GM21576 (cell line): ENCODE measurements around the gene DENND5B.
"Not testable (repeated sequence)": the region's sequence is repeated elsewhere in the genome, so short reads cannot be mapped to it uniquely, and the experiment has no call there.

Source experiments
- ATAC-seq: cut with Tn5 transposase; IDR thresholded peaks from one replicate; pipeline ENCODE4 v1.9.1; 2021; ENCODE audit warnings: mild to moderate bottlenecking, moderate library complexity; ENCODE audit not compliant: unreplicated experiment

The DENND5B gene

DNA sequence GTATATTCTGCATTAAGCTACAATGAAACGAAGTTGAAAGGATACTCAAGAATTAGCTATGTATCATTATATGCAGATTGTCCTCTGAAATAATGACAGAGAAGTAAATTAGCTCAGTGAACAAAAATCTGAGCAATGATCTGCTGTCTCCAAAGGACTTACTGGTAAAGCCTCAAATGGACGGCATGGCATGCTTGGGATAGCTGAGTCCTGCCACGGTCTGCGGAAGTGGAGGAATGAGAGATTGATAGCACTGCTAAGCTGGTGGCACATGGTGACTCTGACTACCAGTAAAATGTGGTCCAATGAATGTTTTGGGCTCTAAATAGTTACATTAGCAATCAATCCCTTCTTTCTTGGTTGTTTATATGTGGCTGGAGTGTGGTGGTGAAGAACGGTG is 3.7 kb upstream of the DENND5B start:
- ATAC-seq, result no peak

DNA sequence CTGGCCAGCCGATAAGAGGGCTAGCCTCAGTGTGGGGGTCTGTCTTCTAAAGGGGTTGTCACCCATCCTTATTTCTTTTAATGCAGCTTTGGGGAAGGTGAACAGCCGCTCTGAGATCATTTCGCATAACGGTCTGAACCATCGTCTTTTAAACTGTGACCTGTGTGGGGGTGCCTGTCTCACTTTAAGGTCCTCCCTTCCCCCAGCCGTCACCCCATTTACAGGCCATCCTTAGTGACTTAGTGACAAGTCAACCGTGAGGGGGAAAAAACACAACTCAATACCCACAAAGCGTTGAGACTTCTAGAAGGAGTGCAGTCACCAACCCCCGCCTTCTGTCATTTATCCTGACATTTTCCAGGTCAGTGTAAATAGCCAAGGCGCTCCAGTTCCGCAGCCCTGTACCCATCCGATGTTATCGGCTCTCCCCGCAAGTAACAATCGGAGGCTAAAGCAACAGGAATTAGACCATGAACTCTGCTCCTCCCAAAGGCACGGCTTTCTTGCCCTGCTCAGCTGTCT is 505 bp upstream of the DENND5B start:
- peak; percentile 23 for ATAC-seq

- ATAC-seq, result peak; percentile 32
Measured at GRCh38 chr12:31589904-31590641, 863 bp downstream of the DENND5B start.

GRCh38 chr12:31589598-31589903 is 1.4 kb downstream of the DENND5B start:
- ATAC-seq, result peak; percentile 38

- no peak for ATAC-seq
Measured at GRCh38 chr12:31588976-31589375, 2.0 kb downstream of the DENND5B start.

DNA sequence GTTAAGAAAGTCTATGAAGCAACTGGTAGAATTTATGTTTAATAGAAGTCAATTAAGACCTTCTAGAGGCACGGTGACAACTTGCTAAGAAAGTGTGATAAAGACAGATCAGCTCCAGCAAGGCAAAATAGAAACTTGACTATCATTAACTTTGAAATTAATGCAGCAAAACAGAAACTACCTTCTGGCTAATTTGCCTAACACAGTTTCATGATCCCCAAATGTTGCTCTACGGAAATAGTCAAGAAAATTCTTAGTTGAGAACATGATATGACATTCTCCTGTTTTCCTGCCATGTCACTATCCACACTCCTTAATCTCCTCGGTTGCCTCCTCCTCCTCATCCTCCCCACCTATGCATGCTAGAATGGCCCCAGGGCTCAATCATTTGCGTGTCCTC is 4.2 kb downstream of the DENND5B start:
- ATAC-seq, result no peak

DNA sequence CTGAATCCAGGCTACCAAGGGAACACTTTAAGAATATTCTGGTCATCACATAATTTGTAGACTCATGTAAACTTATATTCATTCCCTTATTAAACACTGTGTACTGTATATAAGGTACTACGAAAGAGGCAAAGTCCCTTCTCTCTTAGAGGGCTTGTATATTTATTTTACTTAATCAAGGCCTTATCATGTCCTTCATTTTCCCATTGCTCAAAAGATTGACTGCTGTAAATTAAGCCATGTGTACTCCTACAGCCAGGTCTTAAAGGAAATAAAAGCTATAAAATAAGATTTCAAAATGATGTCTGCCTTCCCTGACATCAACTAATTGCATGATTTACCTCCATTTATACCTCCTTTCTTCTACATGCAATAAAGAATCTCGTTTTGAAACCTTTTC is 5.0 kb downstream of the DENND5B start:
- no peak for ATAC-seq

DNA sequence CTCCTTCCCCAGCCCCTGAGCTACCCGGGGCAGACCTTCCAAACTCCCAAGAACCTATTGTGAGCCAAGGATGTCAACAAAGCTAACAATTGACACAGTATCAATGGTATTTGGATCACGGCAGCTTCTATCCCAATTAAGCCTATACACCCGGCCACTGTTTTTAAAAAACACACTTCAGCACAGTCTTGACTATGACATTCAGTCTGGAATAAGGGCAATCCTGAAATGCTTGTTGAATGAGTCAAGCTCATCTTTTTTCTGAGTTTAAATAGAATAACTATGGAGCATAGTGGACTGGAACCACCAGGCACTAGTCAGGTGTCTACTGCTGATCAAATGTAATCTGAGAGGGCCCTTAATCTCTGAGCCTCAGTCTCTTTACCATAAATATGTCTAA is 5.7 kb downstream of the DENND5B start:
- no peak for ATAC-seq

DNA sequence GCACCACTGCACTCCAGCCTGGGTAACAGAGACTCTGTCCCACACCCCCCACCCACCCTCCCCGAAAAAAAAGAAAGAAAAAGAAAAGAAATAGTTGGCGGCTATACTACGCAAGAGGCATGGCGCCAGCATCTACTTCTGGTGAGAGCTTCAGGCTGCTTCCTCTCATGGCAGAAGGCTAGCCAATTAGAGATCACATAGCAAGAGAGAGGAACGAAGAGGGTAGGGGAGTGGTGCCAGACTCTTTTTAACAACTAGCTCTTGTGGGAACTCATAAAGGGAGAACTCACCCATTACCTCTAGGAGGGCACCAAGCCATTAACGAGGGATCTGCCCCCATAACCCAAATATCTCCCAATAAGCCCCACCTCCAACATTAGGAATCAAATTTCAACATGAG is 6.2 kb downstream of the DENND5B start:
- ATAC-seq, result no peak

DNA sequence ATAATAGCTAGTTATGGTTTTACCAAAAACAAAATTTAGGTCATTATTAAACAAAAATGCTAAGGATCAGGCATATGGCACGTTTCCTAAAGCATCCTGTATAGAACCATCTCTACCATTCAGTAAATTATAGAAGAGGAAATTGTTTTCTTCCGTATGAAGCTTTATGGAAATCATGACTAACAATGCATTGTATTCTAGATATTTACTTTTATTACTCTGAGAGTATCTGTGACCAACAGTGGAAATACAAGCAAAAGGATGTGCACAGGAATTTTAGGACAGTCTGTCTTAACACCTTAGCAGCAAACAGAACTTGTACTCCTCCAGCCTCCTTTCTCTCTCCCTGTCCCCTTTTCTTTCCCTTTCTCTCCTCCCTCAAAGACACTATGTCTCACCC is 7.1 kb downstream of the DENND5B start:
- no peak for ATAC-seq

DNA sequence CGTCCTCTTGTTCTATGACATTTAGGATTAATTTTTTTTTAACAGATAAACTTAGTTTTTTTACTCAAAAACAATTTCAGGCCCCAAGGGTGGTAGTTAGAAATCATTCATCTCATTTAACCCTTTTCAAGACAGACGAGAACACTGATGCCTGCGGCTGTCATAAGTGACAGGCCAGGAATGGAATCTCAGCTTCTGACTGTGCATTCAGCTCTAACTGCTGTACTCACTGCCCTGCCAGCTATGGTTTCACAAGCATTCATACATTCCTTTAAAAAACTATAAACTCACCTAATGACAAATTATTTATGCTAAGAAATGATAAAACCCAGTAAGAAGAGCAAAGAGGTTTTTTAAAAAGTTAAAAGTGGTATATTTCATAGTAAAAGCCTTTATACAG is 8.8 kb downstream of the DENND5B start:
- no peak for ATAC-seq

GRCh38 chr12:31578632-31579031 is 12.3 kb downstream of the DENND5B start:
- no peak for ATAC-seq

DNA sequence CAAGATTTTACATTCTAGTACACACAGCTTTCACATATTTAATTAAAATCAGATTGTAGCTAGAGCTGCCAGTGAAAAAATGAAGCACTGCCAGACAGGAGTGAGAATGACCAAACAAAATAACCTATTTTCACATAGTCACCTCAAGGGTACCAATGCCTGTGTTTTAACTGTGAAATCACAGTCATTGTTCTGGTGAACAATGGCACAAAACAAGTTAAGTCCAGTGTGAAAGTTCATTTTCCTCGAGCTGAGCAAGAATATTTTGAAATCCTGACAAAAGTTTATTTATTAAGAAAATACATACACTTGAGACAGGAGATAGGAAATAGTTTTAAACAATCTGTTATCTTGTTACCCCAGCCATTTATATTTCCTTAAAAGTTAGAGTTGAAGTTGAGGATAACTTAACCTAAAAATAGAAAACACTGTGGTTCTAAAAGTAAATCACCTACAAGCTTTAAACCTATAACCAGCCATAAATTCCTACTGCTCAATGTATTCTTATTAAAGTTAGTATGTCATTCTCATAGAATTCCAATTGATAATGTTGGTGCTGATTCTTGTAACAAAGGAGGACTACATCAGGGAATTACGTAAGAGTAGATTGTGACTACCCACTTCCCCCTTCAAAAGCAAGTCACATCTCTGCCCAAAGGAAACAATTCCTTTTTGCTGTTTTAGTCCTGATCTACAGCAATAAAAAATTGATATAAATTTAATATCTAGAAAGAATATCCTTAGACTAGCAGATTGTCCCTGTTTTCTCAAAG is 15.9 kb downstream of the DENND5B start:
- no peak for ATAC-seq

- ATAC-seq, result not testable (repeated sequence)
Measured at GRCh38 chr12:31574367-31574766, 16.6 kb downstream of the DENND5B start.

GRCh38 chr12:31572900-31573600 is 17.9 kb downstream of the DENND5B start:
- no peak for ATAC-seq

DNA sequence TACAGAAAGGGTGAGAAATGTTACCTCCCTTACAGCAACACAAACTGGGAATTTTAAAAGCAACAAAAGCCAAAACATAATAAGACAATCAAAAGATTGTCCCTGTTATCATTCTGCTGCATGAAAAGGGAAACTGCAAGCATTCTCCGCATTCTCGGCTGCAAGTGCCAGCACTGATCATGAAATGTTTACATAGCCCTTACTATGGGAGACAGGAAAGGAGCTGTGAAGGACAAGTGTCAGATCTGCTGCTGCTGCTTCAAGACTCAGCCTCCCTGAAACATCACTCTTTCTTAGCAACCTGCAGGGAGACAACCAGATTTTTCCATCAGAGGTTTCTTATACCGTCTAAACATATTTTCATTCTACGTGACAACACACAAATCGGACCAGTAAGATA is 20.1 kb downstream of the DENND5B start:
- ATAC-seq, result no peak

DNA sequence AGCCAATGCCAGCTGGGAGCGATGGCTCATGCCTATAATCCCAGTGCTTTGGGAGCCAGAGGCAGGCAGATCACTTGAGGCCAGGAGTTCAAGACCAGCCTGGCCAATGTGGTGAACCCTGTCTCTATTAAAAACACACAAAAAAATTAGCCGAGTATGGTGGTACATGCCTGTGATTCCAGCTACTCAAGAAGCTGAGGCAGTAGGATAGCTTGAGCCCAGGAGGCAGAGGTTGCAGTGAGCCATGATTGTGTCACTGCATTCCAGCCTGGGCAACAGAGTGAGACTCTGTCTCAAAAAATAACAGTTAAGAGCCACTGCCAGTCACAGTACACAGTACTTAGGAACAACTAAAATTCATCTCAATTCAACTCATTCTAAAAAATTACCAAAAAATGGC is 21.4 kb downstream of the DENND5B start:
- not testable (repeated sequence) for ATAC-seq

- no peak for ATAC-seq
Measured at GRCh38 chr12:31568498-31568897, 22.4 kb downstream of the DENND5B start.

DNA sequence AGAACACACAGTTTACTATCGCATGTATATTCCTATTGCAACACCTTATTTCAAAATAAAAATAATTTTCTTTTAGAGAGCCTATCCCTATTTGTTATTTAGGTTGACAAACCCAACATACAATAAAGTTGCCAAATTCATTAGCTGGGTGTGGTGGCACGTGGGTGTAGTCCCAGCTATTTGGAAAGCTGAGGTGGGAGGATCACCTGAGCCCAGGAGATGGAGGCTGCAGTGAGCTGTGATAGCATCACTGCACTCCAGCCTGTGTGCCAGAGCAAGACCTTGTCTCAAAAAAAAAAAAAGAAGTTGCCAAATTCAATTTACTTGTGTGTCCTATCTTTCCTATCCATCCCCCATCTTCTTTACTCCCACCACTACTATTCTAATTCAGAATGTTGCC is 23.9 kb downstream of the DENND5B start:
- no peak for ATAC-seq

DNA sequence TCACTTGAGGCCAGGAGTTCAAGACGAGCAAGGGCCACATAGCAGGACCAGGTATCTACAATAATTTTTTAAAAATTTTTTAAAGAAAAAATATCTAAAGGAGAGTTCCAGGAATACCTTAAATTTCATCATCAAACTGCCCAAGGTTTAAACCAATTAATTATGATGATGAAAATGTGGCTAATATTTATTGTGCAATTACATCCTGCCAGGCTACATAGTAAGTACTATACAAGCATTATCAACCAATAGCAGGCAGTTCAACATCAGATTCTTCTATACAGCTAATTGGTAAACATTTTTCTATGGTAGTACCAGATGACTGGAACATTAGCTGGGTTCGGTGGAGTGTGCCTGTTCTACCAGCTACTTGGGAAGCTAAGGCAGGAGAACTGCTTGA is 24.4 kb downstream of the DENND5B start:
- no peak for ATAC-seq

GRCh38 chr12:31562594-31563328 is 28.2 kb downstream of the DENND5B start:
- no peak for ATAC-seq
